MM.1S (cell line): ENCODE results near the gene CFAP107.
A peak's percentile ranks its signal among the peaks of the same experiment; 100 is the strongest.
"Not testable (repeated sequence)": the region's sequence is repeated elsewhere in the genome, so short reads cannot be mapped to it uniquely, and the experiment has no call there.

Experiments used
- DNase-seq: peaks from one replicate; pipeline ENCODE4 v3.0.0-alpha.2; 2015
- H2AFZ ChIP-seq: fragments of 300-600 bp; sonication (generic); 2 replicates; pipeline ENCODE4 v1.6.0; 2016; ENCODE audit warnings: antibody characterized with exemption, low read length
- H3F3A ChIP-seq: fragments of 300-600 bp; sonication (generic); 2 replicates; pipeline ENCODE4 v1.6.1; 2016; ENCODE audit warnings: mild to moderate bottlenecking, antibody characterized with exemption, low read length, moderate library complexity, mixed read lengths; ENCODE audit not compliant: insufficient read depth
- H3K27ac ChIP-seq: fragments of 300-600 bp; sonication (generic); 2 replicates; pipeline ENCODE4 v1.5.1; 2016; ENCODE audit warnings: mild to moderate bottlenecking, low read length
- H3K27me3 ChIP-seq: fragments of 300-600 bp; sonication (generic); replicated peaks from 2 replicates; pipeline ENCODE4 v1.6.0; 2016; ENCODE audit warnings: low read length; ENCODE audit not compliant: insufficient read depth
- H3K36me3 ChIP-seq: fragments of 300-600 bp; sonication (generic); replicated peaks from 2 replicates; pipeline ENCODE4 v1.6.1; 2016; ENCODE audit warnings: mild to moderate bottlenecking, low read length, mixed read lengths; ENCODE audit not compliant: insufficient read depth
- H3K4me1 ChIP-seq: fragments of 300-600 bp; sonication (generic); 2 replicates; pipeline ENCODE4 v1.6.1; 2016; ENCODE audit warnings: low read length, mixed read lengths
- H3K4me2 ChIP-seq: fragments of 300-600 bp; sonication (generic); 2 replicates; pipeline ENCODE4 v1.6.0; 2016; ENCODE audit warnings: low read depth, low read length
- H3K4me3 ChIP-seq: fragments of 300-600 bp; sonication (generic); 2 replicates; pipeline ENCODE4 v1.5.1; 2016; ENCODE audit warnings: low read length, mixed read lengths
- H3K79me2 ChIP-seq: fragments of 300-600 bp; sonication (generic); 2 replicates; pipeline ENCODE4 v1.6.1; 2016; ENCODE audit warnings: mixed run types, low read length, mixed read lengths
- H3K9ac ChIP-seq: fragments of 300-600 bp; sonication (generic); 2 replicates; pipeline ENCODE4 v1.6.1; 2016; ENCODE audit warnings: low read length, mixed read lengths
- H3K9me2 ChIP-seq: fragments of 300-600 bp; sonication (generic); replicated peaks from 2 replicates; pipeline ENCODE4 v1.6.1; 2016; ENCODE audit warnings: mild to moderate bottlenecking, low read length, mixed read lengths; ENCODE audit not compliant: insufficient read depth
- H3K9me3 ChIP-seq: fragments of 300-600 bp; sonication (generic); replicated peaks from 2 replicates; pipeline ENCODE4 v1.6.1; 2016; ENCODE audit warnings: mild to moderate bottlenecking, low read length, mixed read lengths; ENCODE audit not compliant: insufficient read depth
- H4K20me1 ChIP-seq: fragments of 300-600 bp; sonication (generic); 2 replicates; pipeline ENCODE4 v1.6.1; 2016; ENCODE audit warnings: mild to moderate bottlenecking, low read length, moderate library complexity, mixed read lengths; ENCODE audit not compliant: insufficient read depth
- CTCF ChIP-seq: fragments of 300-600 bp; sonication (generic); IDR thresholded peaks from 2 replicates; pipeline ENCODE4 v1.5.1; 2016; ENCODE audit warnings: antibody characterized with exemption, low read length, mixed read lengths
- EZH2 ChIP-seq: fragments of 300-600 bp; sonication (generic); optimal IDR thresholded peaks from 2 replicates; pipeline ENCODE3; 2017; ENCODE audit warnings: low read depth, mild to moderate bottlenecking, antibody characterized with exemption, low read length, mixed read lengths
- EZH2phosphoT487 ChIP-seq: fragments of 300-600 bp; sonication (generic); IDR thresholded peaks from 2 replicates; pipeline ENCODE4 v1.6.1; 2018; ENCODE audit warnings: antibody characterized with exemption, low read length

Gene CFAP107

GRCh38 chr1:12778061-12778460, 32.1 kb downstream of the CFAP107 start:
- Histone ChIP-seq H3K4me1 (no peaks in the 10 kb centered on the region), H3K27me3 (no peaks in the 10 kb centered on the region), H3K36me3 (no peaks in the 10 kb centered on the region), H3K9me3 (no peaks in the 10 kb centered on the region), H3K4me2 (no peak overlapping the region), H3K79me2 (no peaks in the 10 kb centered on the region), H3F3A (no peaks in the 10 kb centered on the region), H3K27ac (no peak overlapping the region), H3K9me2 (no peaks in the 10 kb centered on the region), H3K4me3 (no peak overlapping the region), H4K20me1 (no peaks in the 10 kb centered on the region), H3K9ac (no peak overlapping the region), H2AFZ (no peak overlapping the region)
- DNase-seq = no peak
- no peak for TF ChIP-seq CTCF
- TF ChIP-seq EZH2phosphoT487 = no peak
- TF ChIP-seq EZH2 = no peak

- Histone ChIP-seq H3K9me2 (no peaks in the 10 kb centered on the region), H3K79me2 (no peaks in the 10 kb centered on the region), H3F3A (no peaks in the 10 kb centered on the region), H3K27me3 (no peaks in the 10 kb centered on the region), H4K20me1 (no peaks in the 10 kb centered on the region), H3K4me1 (no peaks in the 10 kb centered on the region), H3K9ac (no peak overlapping the region), H2AFZ (no peak overlapping the region), H3K9me3 (no peaks in the 10 kb centered on the region), H3K4me2 (no peak overlapping the region), H3K27ac (no peak overlapping the region), H3K36me3 (no peaks in the 10 kb centered on the region), H3K4me3 (no peak overlapping the region)
- TF ChIP-seq CTCF (no peak), EZH2phosphoT487 (no peak), EZH2 (no peak)
- no peak for DNase-seq
Measured at GRCh38 chr1:12778907-12779306, 32.9 kb downstream of the CFAP107 start.

- H3K36me3 ChIP-seq, H3F3A ChIP-seq, H3K9me2 ChIP-seq, H3K4me2 ChIP-seq, H3K9ac ChIP-seq, H4K20me1 ChIP-seq, H3K4me1 ChIP-seq, H3K79me2 ChIP-seq, DNase-seq, H3K9me3 ChIP-seq, H3K4me3 ChIP-seq, H2AFZ ChIP-seq, H3K27me3 ChIP-seq, H3K27ac ChIP-seq: not testable (repeated sequence)
Measured at GRCh38 chr1:12781488-12781887, 35.5 kb downstream of the CFAP107 start.

- not testable (repeated sequence) for H3K27me3 ChIP-seq, H3K4me2 ChIP-seq, H3K27ac ChIP-seq, H3K4me1 ChIP-seq, H3K9me2 ChIP-seq, H3K36me3 ChIP-seq, H3K9me3 ChIP-seq, H3K9ac ChIP-seq, H4K20me1 ChIP-seq, H3K79me2 ChIP-seq, H3K4me3 ChIP-seq, H2AFZ ChIP-seq, H3F3A ChIP-seq
- peak; percentile 25; the same call in 1 of the 2 replicates for TF ChIP-seq CTCF
- DNase-seq = peak; percentile 40
Measured at GRCh38 chr1:12783783-12784182, 37.8 kb downstream of the CFAP107 start.

- DNase-seq, H3K36me3 ChIP-seq, H3F3A ChIP-seq, H3K9ac ChIP-seq, H3K27me3 ChIP-seq, H3K9me2 ChIP-seq, H2AFZ ChIP-seq, H3K4me1 ChIP-seq, H3K79me2 ChIP-seq, H4K20me1 ChIP-seq, H3K27ac ChIP-seq, H3K9me3 ChIP-seq, H3K4me2 ChIP-seq, H3K4me3 ChIP-seq: not testable (repeated sequence)
Measured at GRCh38 chr1:12784729-12785128, 38.7 kb downstream of the CFAP107 start.

- not testable (repeated sequence) for H3K27me3 ChIP-seq, H3K4me2 ChIP-seq, H3K9me3 ChIP-seq, H3K9me2 ChIP-seq, H4K20me1 ChIP-seq, H3K36me3 ChIP-seq, DNase-seq, H3K79me2 ChIP-seq, H3K4me1 ChIP-seq, H2AFZ ChIP-seq, H3K27ac ChIP-seq, H3K9ac ChIP-seq, H3K4me3 ChIP-seq, H3F3A ChIP-seq
Measured at GRCh38 chr1:12791097-12791496, 45.1 kb downstream of the CFAP107 start, which contains the start of gene PRAMEF1. TSS of gene PRAMEF1 (plus strand) at chr1:12791397. CDS start at chr1:12793228, 1,831 bp downstream.
